Heart left ventricle (tissue), 13 donors: ENCODE data around the gene GTF3C1.

ENCODE experiments used
- CTCF ChIP-seq, 12 donors: fragments of 200-600 bp; sonication (generic) in 4 of 12; IDR thresholded peaks; one replicate each; pipeline versions ENCODE4 v1.5.0 to v1.8.0; 2018 to 2022; ENCODE audit warnings: antibody characterized with exemption in 12 of 12, mild to moderate bottlenecking in 5 of 12
- POLR2A ChIP-seq, 2 donors: fragments of 450-650 bp; IDR thresholded peaks; one replicate each; pipeline ENCODE4 v1.6.1; 2017; ENCODE audit warnings: antibody characterized with exemption in 2 of 2, mild to moderate bottlenecking in 2 of 2, moderate library complexity in 2 of 2
- donor health status: ischemic (EF 13 %, LVEDD 7.1; RV severe dilation, severe dysfunction).
- donor health status: DM: no; HTN: yes; CAD: no.
- donor health status: DM: no; HTN: no; CAD: no.
- donor health status: ischemic (EF 25% LVEDD 6.9; RV normal size, moderate dysfunction).
- donor health status: ischemic (EF 25% LVEDD 5.7; RV mildly dilated, moderate dysfunction).
- donor health status: ischemic (EF 35%, LVEDD 5.7; RV mildly dilated, moderate dysfunction).
- donor health status: nonischemic (EF 11% LVEDD 7.7; RV severe dilation, severe dysfunction).
- donor health status: DM: yes; HTN: yes; CAD: no.
- donor health status: PGD.
- donor health status: ischemic (EF 29% LVEDD 5.4; RV normal size, mild dysfunction).
- donor health status: nonischemic (EF 23%, LVEDD 6.1; RV moderate dilation, normal function).

GRCh38 chr16:27526180-27526579, 23.5 kb downstream of the GTF3C1 start:
- no peak for TF ChIP-seq CTCF (IDR thresholded peaks at IDR 0.05)
- TF ChIP-seq POLR2A (IDR thresholded peaks at IDR 0.05), result no peak
